Measurements from ENCODE around the gene GYPC.
"Not testable (repeated sequence)": the region's sequence is repeated elsewhere in the genome, so short reads cannot be mapped to it uniquely, and the experiment has no call there.

The GYPC gene

DNA sequence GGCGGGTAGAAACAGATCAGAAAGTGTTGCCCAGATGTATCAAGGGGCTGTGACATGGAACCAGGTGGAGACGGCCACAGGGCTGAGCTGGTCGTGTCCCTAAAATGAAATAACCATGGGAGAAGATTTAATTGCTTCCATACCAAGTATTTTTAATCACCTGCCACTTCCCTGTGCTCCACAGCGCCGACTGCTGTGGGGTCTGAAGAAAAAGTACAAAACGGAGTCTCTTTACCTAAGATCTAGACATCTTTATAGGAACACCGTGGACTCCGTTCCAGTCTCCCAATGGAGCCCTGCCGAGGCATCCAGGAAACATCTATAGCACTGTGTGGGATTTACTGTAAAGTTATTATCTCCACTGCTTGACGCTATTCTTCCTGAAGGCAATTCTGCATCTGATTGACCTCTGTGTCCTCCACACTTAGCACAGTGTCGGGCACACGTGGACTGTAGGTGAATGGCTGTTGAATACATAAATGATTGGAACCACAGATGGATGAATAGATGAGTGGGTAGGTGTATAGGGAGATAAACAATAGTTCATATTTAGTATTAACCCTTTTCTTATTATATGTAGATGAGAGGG, 21.6 kb upstream of the GYPC start:
- TF ChIP-seq, protein P1, sequence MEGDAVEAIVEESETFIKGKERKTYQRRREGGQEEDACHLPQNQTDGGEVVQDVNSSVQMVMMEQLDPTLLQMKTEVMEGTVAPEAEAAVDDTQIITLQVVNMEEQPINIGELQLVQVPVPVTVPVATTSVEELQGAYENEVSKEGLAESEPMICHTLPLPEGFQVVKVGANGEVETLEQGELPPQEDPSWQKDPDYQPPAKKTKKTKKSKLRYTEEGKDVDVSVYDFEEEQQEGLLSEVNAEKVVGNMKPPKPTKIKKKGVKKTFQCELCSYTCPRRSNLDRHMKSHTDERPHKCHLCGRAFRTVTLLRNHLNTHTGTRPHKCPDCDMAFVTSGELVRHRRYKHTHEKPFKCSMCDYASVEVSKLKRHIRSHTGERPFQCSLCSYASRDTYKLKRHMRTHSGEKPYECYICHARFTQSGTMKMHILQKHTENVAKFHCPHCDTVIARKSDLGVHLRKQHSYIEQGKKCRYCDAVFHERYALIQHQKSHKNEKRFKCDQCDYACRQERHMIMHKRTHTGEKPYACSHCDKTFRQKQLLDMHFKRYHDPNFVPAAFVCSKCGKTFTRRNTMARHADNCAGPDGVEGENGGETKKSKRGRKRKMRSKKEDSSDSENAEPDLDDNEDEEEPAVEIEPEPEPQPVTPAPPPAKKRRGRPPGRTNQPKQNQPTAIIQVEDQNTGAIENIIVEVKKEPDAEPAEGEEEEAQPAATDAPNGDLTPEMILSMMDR (IDR thresholded peaks at IDR 0.05; ENCODE audit: low read depth, low read length), result peak; percentile 40
- no peak overlapping the region for H3K4me3 ChIP-seq (replicated peaks in 1 of 2; ENCODE audit: low read depth in 2 of 2, low read length in 2 of 2)
- peak in 1 of 2 donors; percentile 7 for DNase-seq (ENCODE audit: low read depth in 2 of 2)

DNA sequence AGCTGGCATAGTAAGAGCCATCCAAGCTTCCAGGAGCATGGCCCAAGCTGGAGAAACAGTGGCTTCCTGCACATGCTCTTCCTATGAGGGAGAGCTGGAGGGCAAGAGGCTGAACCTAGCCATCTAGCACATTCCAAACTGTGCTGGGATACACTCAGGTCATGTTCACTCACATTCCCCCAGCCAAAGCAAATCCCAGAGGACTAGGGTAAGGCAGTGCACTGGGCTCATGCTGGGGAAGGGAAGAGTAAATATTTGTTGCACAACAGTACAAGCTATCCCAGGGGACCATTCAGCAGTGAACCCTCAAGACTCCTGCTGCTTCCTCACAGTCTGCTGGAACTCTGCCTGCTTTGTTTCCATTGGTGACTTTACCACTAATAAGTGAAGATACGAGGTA, 20.7 kb upstream of the GYPC start:
- no peak overlapping the region for H3K4me3 ChIP-seq (replicated peaks in 1 of 2; ENCODE audit: low read depth in 2 of 2, low read length in 2 of 2)
- TF ChIP-seq, protein P1 (IDR thresholded peaks at IDR 0.05; ENCODE audit: low read depth, low read length), result no peak
- DNase-seq (ENCODE audit: low read depth in 2 of 2), result peak; percentile 96 to 97

DNA sequence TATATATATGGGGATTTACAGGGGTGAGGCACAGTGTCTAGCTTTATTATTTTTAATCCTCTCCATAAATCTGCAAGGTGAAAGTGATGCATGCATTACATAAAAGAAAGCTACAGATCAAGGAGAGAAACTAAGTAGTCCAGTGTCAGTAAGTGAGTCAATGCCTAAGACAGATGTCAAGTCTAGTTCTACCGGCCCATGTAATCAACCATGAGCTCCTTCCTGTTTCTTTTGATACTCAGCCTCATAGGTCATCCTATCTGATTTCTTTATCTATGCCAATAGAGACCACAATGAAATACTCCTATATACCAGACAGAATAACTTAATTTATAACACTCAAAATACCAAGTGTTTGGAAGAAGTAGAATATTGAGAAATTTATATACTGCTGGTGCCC, 20.2 kb upstream of the GYPC start:
- no peak overlapping the region for H3K4me3 ChIP-seq (replicated peaks in 1 of 2; ENCODE audit: low read depth in 2 of 2, low read length in 2 of 2)
- DNase-seq (ENCODE audit: low read depth in 2 of 2), result no peak
- TF ChIP-seq, protein P1 (IDR thresholded peaks at IDR 0.05; ENCODE audit: low read depth, low read length), result no peak

DNA sequence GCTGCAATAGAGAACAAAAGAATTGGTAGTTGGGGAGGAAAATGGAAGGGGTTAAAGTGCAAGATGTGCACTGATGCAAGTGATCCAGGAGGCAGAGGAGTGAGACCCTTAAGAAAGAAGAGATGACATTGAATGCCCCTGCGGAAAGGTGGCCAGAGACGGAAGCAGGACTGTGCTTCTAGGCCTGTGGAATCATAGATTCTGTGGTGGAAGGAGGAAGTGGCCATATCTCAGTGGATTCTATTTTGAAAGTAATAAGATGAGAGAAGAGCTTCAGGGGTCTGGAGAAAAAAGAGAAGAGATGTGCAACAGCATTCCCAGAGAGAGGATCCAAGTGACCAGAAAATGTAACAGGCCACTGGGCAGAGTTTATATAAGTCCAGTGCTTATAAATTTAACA, 18.6 kb upstream of the GYPC start:
- DNase-seq (ENCODE audit: low read depth in 2 of 2), result no peak
- no peak overlapping the region for H3K4me3 ChIP-seq (replicated peaks in 1 of 2; ENCODE audit: low read depth in 2 of 2, low read length in 2 of 2)
- TF ChIP-seq, protein P1 (IDR thresholded peaks at IDR 0.05; ENCODE audit: low read depth, low read length), result no peak

DNA sequence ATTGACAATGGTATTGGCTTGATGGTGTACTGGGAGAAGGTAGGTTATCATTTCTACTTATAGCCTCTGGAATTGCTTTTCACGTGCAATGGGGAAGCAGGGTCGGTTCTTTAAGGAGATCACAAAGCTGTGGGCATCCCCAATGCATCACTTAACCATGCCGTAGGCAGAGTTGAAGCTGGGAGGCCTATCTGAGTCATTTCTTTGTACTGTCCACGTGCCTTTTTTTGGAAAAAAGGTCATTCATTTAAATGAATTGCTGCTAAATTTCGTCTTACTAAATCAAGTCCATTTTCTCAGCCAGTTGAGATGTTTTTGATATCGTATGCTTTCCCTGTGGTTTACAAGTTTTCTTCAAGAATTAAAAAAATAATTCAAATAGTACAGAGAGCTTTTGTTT, 17.2 kb upstream of the GYPC start:
- TF ChIP-seq, protein P1 (IDR thresholded peaks at IDR 0.05; ENCODE audit: low read depth, low read length), result no peak
- no peak overlapping the region for H3K4me3 ChIP-seq (replicated peaks in 1 of 2; ENCODE audit: low read depth in 2 of 2, low read length in 2 of 2)
- no peak for DNase-seq (ENCODE audit: low read depth in 2 of 2)

DNA sequence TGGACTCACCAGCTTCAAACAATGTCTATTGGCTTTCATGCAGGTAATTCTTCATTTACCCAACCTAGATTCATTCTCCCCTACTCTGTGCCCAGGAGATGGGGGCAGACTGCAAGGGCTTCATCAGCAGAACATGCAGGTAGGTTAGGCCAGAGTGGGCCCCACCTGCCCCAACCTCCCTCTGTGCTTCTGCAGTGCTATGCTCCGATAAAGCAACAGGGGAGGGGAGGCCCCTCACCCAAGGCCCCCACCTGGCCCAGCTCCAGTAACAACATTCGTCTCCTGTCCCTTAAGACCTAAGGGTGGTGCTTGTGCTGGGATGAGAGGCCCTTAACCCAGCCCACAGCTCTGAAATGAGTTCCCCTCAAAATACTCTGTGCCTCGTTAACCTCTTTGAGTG, 16.7 kb upstream of the GYPC start:
- H3K4me3 ChIP-seq (replicated peaks in 1 of 2; ENCODE audit: low read depth in 2 of 2, low read length in 2 of 2), result no peak overlapping the region
- DNase-seq (ENCODE audit: low read depth in 2 of 2), result no peak
- TF ChIP-seq, protein P1 (IDR thresholded peaks at IDR 0.05; ENCODE audit: low read depth, low read length), result no peak

DNA sequence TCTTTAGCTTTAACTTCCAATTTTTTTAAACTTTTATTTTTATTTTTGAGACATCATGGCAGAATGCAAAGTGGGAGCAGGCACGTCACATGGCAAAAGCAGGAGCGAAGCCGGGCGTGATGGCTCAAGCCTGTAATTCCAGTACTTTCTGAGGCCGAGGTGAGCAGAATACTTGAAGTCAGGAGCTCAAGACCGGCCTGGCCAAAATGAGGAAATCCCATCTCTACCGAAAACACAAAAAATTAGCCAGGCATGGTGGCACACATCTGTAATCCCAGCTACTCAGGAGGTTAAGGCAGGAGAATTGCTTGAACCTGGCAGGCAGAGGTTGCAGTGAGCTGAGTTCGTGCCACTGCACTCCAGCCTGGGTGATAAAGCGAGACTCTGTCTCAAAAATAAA, 14.7 kb upstream of the GYPC start:
- not testable (repeated sequence) for DNase-seq (ENCODE audit: low read depth in 2 of 2); H3K4me3 ChIP-seq (replicated peaks in 1 of 2; ENCODE audit: low read depth in 2 of 2, low read length in 2 of 2)
